Motor neuron (in vitro differentiated cells): ENCODE data around the gene ENTR1. TPM values are rescaled to one million over a fixed set of nuclear protein-coding genes. Genes with fewer than 3 reads are reported as not detected.
"Not testable (repeated sequence)": the region's sequence is repeated elsewhere in the genome, so short reads cannot be mapped to it uniquely, and the experiment has no call there.

Source experiments
- ATAC-seq, 8 experiments: fragments of 200-7000 bp; cut with Tn5 transposase; replicated peaks in 6 of 8; 2 replicates each; pipeline ENCODE4 v1.8.0; 2021; ENCODE audit warnings: mild to moderate bottlenecking in 8 of 8, moderate library complexity in 8 of 8
- H3K27ac ChIP-seq, 2 donors: fragments of 250-450 bp; sonication (Bioruptor Pico); 2 replicates each; pipeline ENCODE4 v1.9.0; 2021; ENCODE audit warnings: antibody characterized with exemption in 2 of 2, mild to moderate bottlenecking in 2 of 2, moderate library complexity in 1 of 2
- H3K4me1 ChIP-seq, 2 donors: fragments of 250-450 bp; sonication (Bioruptor Pico); replicated peaks in 1 of 2; 2 replicates each; pipeline ENCODE4 v1.6.1; 2021; ENCODE audit warnings: antibody characterized with exemption in 2 of 2, mild to moderate bottlenecking in 2 of 2, moderate library complexity in 1 of 2
- H3K4me3 ChIP-seq, 5 donors: fragments of 250-450 bp; sonication (Bioruptor Pico); 2 replicates each; pipeline ENCODE4 v1.9.0; 2021; ENCODE audit warnings: antibody characterized with exemption in 5 of 5, mild to moderate bottlenecking in 5 of 5, moderate library complexity in 4 of 5
- WGBS, 10 experiments: fragments of 450-650 bp; shearing (Covaris generic); methylation state at CpG; one replicate each; pipeline ENCODE4 v1.0.0; 2022; 5-methylcytosine and 5-hydroxymethylcytosine counted together
- in situ Hi-C, 9 experiments: fragments of 400-800 bp; cut with MboI; loops; one replicate each; pipeline ENCODE4 v1.15.0; 2021; ENCODE audit warnings: low sequenced_read_pairs in 9 of 9, low pct_unique_long_range_greater_than_20kb in 2 of 9; ENCODE audit not compliant: unreplicated experiment in 9 of 9
- total RNA-seq, 8 experiments: library from RNA; unstranded; fragments of 300-600 nt; gene quantifications; 2 replicates each; pipeline versions ENCODE4 v1.2.3 to v1.2.4, GENCODE V29; 2022

The ENTR1 gene
- total RNA-seq, 8 experiments from 2014 or later, result 15.9 to 97.7 (median 29.6) TPM

DNA sequence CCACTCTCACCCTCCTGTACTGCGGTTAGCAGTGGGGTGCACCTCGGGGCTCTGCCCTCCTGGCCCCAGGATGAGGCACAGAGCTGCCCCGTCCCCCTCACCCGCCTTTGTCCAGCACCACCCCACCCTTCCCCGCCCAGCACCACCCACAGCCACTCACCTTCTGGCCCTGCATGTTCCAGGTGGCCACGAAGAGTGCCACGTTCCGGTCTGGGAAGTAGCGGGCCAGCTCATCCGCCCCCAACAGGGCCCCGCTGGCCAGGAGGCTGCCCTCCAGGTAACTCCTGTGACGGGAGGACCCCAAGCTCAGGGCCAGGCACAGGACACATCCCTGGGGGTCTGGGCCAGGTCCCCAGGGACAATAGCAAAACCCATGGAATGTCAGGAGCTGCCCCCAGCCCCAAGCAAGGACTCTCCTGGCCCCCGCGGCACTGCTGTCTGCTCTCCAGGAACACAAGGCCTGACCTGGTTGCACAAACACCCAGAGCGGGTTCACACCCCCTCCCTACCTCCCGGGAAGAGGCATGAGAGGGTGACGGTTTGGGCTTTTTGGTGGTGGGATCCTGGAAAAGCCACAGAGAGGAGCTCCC lies 24.3 kb upstream of the ENTR1 start:
- Histone ChIP-seq H3K4me1 (peaks cover 14 to 17% of the 10 kb centered on the region in 2 donors), H3K4me3 (no peak overlapping the region), H3K27ac (no peak overlapping the region)
- in situ Hi-C loops, result no loop called here
- no CpG with 5 or more reads among the region's 17 CpGs for WGBS, 10 experiments
- no peak for ATAC-seq

GRCh38 chr9:136433849-136434579 lies 23.6 kb upstream of the ENTR1 start:
- WGBS, 10 experiments, result 70 to 100% (median 87%) methylated on average over 2 to 4 of the region's 37 CpGs; no CpG with 5 or more reads in 7 of the 10 experiments

DNA sequence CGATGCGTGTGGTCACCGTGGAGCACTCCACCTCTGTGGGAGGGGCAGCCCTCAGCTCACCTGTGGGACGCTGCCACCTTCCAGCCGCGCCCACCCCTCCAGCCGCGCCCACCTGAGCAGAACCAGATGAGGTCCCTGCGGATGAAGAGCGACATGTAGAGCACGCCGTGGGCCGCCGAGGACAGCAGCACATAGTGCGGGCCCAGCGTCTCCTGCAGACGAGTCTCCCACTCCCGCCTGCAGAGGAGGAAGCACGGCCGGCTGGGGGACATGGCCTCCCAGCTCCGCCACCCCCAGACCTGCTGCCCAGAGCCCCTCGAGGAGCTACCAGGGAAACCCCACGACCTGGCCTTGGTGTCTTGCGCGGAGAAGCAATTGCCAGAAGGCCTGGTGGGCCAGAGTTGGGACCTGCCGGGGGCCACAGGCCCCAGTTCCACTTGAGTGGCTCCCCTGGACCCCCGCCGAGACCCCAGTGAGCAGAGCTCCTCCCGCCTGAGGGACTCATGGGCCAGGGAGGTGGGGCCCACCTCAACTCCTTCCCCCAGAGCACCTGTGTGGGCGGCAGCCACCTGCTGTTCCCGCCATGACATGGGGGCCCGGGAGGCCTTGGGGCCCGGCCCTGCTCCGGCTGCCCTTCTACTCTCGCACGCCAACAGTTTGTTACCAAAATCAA lies 22.8 kb upstream of the ENTR1 start:
- no peak overlapping the region for H3K4me3 ChIP-seq
- in situ Hi-C loops, result no loop called here
- no peak for ATAC-seq
- H3K27ac ChIP-seq, result no peak overlapping the region
- 89 to 91% methylated on average over 3 to 4 of the region's 36 CpGs; no CpG with 5 or more reads in 8 of the 10 experiments for WGBS, 10 experiments
- H3K4me1 ChIP-seq, result peaks cover 14 to 17% of the 10 kb centered on the region in 2 donors

More at GRCh38 chr9:136433849-136434579, 23.6 kb upstream of the ENTR1 start:
- H3K4me1 ChIP-seq, result peaks cover 14 to 17% of the 10 kb centered on the region in 2 donors
- H3K4me3 ChIP-seq, result no peak overlapping the region
- no peak overlapping the region for H3K27ac ChIP-seq
- in situ Hi-C loops, result no loop called here
- no peak for ATAC-seq

GRCh38 chr9:136432591-136432990 lies 22.2 kb upstream of the ENTR1 start:
- in situ Hi-C loops, result no loop called here
- peaks cover 8 to 12% of the 10 kb centered on the region in 2 donors for H3K4me1 ChIP-seq
- ATAC-seq, result peak in 1 of 8 experiments; percentile 2
- WGBS, 10 experiments, result 50 to 100% (median 99%) methylated on average over 1 to 13 of the region's 26 CpGs; no CpG with 5 or more reads in 5 of the 10 experiments
- no peak overlapping the region for H3K27ac ChIP-seq
- H3K4me3 ChIP-seq, result no peak overlapping the region

DNA sequence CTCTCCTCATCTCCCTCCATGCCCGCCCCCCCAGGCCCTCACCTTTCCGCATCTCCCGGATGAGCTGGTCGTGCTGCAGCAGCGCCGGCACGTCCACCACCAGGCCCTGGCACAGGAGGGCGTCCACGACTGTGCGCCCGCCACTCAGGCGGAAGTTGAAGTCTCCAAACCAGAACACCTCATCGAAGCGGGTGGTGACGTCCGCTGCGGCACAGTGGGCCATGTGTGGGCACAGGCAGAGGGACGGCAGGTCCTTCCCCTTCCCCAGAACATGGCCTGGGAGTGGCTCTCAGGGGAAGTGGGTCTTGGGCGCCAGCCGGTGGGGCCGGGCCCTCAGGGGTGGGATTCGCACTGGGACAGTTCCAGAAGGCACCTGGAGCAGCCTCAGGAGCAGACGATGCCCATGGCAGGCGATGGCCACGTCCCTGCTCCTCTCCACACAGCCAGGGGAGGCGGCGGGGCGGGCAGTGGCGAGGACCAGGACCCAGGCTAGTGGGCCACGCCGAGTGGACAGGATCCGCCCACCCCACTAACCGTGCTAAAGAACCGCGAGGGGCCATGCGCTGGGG lies 21.5 kb upstream of the ENTR1 start:
- H3K4me1 ChIP-seq, result peaks cover under 1 to 5% of the 10 kb centered on the region in 2 donors
- in situ Hi-C loops, result no loop called here
- WGBS, 10 experiments, result no CpG with 5 or more reads among the region's 36 CpGs

GRCh38 chr9:136430588-136431234 lies 20.3 kb upstream of the ENTR1 start:
- no peaks in the 10 kb centered on the region for H3K4me1 ChIP-seq
- H3K4me3 ChIP-seq, result no peak overlapping the region
- peak in 3 of 8 experiments; percentile 1 to 12 (median 8) for ATAC-seq
- in situ Hi-C loops, result no loop called here
- no peak overlapping the region for H3K27ac ChIP-seq
- WGBS, 10 experiments, result 93 to 100% (median 96%) methylated on average over 1 to 10 of the region's 29 CpGs; no CpG with 5 or more reads in 5 of the 10 experiments

More for the DNA sequence above, 21.5 kb upstream of the ENTR1 start:
- ATAC-seq, result peak in 1 of 8 experiments; percentile 2
- Histone ChIP-seq H3K27ac (no peak overlapping the region), H3K4me3 (no peak overlapping the region)

DNA sequence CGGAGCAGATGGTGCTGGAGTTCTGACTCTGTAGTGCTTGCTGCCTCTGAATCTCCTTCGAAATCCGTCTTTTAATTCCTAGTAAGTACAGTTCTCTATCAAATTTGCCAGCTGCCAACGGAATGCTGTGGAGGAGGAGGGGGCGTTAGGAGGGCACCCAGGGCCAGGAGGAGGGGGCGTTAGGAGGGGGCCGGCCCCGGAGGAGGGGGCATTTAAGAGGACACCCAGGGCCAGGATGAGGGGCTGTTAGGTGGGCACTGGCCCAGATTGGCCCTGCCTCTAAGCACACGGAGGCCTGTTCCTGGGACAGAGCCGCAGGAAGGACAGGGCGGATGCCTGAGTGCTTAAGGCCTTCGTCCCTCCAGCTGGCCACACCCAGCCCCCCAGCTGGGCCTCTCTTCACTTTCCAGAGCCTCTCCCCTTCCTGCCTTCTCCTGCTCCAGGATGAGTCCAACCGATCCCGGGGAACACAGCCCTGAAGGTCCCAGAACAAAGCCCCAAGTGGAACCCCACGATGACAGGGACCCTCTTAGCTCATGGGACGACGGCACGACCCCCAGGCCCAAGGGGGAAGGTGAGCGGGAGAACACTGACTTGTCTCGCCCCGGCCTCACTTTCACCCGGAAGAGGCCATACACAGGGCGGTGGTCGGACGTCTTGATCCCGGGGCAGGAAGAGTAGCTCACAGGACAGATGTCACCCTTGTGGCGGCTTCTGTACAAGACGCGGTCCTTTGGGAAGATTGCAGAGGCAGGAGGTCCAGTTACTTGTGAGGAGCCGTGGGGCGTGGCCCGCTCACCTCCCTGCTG lies 19.5 kb upstream of the ENTR1 start:
- H3K4me1 ChIP-seq, result no peaks in the 10 kb centered on the region
- H3K27ac ChIP-seq, result no peak overlapping the region
- in situ Hi-C loops, result no loop called here
- WGBS, 10 experiments, result 70 to 92% (median 80%) methylated on average over 1 to 8 of the region's 32 CpGs; no CpG with 5 or more reads in 4 of the 10 experiments
- ATAC-seq, result peak in 5 of 8 experiments; percentile 5 to 92 (median 85)
- no peak overlapping the region for H3K4me3 ChIP-seq

DNA sequence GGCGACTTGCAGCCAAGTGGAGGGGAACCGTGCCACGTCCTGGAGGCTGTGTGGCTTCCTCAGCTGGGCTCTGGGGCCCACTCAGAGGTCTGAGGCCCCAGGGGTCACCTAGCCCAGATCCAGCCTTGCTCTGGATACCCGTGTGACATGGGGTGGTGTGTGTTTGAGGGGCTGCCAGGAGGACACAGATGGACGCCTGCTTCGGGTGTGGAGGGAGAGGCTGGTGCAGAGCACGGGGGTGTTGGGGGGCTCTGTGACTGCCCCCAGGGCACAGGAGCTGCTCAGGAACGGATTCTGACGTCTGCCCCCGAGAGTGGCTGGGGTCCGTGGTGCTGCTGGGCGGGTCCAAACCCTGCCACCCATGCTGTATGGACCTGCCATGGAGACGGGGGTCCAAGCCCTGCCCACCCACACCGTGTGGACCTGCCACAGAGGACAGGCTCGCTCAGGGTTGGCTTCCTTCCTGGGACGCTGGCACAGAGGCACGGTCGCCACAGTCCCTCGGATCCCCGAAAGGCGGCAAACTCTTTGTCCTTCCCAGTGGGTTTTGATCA lies 18.7 kb upstream of the ENTR1 start:
- no peak overlapping the region for H3K4me3 ChIP-seq
- in situ Hi-C loops, result no loop called here
- ATAC-seq, result peak in 3 of 8 experiments; percentile 4 to 14 (median 5)
- H3K27ac ChIP-seq, result no peak overlapping the region
- H3K4me1 ChIP-seq, result no peaks in the 10 kb centered on the region
- 80 to 100% (median 92%) methylated on average over 1 to 4 of the region's 21 CpGs; no CpG with 5 or more reads in 5 of the 10 experiments for WGBS, 10 experiments

- Histone ChIP-seq H3K4me3 (no peak overlapping the region), H3K4me1 (no peaks in the 10 kb centered on the region), H3K27ac (no peak overlapping the region)
- WGBS, 10 experiments, result 80 to 100% (median 96%) methylated on average over 2 to 12 of the region's 12 CpGs; no CpG with 5 or more reads in 1 of the 10 experiments
- in situ Hi-C loops, result no loop called here
- ATAC-seq, result no peak
Measured at GRCh38 chr9:136426787-136427186, 16.4 kb upstream of the ENTR1 start.

- H3K4me1 ChIP-seq, H3K27ac ChIP-seq, in situ Hi-C loops, ATAC-seq, H3K4me3 ChIP-seq: not testable (repeated sequence)
- WGBS, 10 experiments, result 40 to 100% (median 68%) methylated on average over 1 to 3 of the region's 7 CpGs; no CpG with 5 or more reads in 3 of the 10 experiments
Measured at GRCh38 chr9:136425367-136425766, 15.0 kb upstream of the ENTR1 start.

- H3K4me1 ChIP-seq, result no peaks in the 10 kb centered on the region
- no peak overlapping the region for H3K27ac ChIP-seq
- WGBS, 10 experiments, result 86 to 100% (median 100%) methylated on average over 1 to 11 of the region's 27 CpGs; no CpG with 5 or more reads in 3 of the 10 experiments
- peak in 2 of 8 experiments; percentile 7 to 10 for ATAC-seq
- in situ Hi-C loops, result no loop called here
- no peak overlapping the region for H3K4me3 ChIP-seq
Measured at GRCh38 chr9:136424750-136425362, 14.4 kb upstream of the ENTR1 start.
